ENCODE results near the gene BLACAT1. TPM values are rescaled to one million over a fixed set of nuclear protein-coding genes. Genes with fewer than 3 reads are reported as not detected.

BLACAT1 gene
- total RNA-seq, 4 donors from 2014 or later = not detected

GRCh38 chr1:205492201-205492667 is 36.4 kb upstream of the BLACAT1 start:
- Histone ChIP-seq H3K27ac (no peak overlapping the region), H3K9me3 (no peaks in the 10 kb centered on the region), H3K27me3 (peaks cover 27% of the 10 kb centered on the region), H3K4me1 (peaks cover 0 to 30% (median 8%) of the 10 kb centered on the region in 3 donors), H3K4me3 (no peak overlapping the region), H3K36me3 (no peaks in the 10 kb centered on the region)
- ATAC-seq = no peak
- WGBS, 2 donors (ENCODE audit: low coverage in 1 of 2) = no CpG with 5 or more reads among the region's 2 CpGs
- no peak for TF ChIP-seq EP300 (IDR thresholded peaks at IDR 0.05)
- no peak for TF ChIP-seq POLR2A (IDR thresholded peaks at IDR 0.05)
- TF ChIP-seq, protein P1, sequence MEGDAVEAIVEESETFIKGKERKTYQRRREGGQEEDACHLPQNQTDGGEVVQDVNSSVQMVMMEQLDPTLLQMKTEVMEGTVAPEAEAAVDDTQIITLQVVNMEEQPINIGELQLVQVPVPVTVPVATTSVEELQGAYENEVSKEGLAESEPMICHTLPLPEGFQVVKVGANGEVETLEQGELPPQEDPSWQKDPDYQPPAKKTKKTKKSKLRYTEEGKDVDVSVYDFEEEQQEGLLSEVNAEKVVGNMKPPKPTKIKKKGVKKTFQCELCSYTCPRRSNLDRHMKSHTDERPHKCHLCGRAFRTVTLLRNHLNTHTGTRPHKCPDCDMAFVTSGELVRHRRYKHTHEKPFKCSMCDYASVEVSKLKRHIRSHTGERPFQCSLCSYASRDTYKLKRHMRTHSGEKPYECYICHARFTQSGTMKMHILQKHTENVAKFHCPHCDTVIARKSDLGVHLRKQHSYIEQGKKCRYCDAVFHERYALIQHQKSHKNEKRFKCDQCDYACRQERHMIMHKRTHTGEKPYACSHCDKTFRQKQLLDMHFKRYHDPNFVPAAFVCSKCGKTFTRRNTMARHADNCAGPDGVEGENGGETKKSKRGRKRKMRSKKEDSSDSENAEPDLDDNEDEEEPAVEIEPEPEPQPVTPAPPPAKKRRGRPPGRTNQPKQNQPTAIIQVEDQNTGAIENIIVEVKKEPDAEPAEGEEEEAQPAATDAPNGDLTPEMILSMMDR (IDR thresholded peaks at IDR 0.05) = no peak
- no peak for TF ChIP-seq POLR2AphosphoS5 (IDR thresholded peaks at IDR 0.05)

DNA sequence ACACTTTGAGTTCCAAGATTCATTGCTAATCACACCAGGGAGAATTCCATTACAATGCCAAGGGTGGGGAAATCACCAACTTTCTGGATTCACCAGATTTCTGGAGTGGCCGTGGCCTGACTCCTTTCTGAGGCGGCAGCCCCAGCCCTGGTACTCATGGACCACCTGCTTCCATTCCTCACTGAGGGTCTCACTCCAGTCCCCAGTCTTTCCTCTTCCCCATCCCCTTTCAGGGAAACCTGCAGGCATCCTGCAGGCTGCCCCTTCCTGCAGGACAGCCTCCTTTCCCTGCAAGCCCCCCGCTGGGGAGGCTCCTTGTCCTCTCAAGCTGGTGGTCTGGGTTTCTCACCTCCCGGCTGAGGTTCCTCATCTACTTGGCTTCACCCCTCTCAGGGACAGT is 35.9 kb upstream of the BLACAT1 start:
- Histone ChIP-seq H3K4me1 (peaks cover 0 to 30% (median 8%) of the 10 kb centered on the region in 3 donors), H3K36me3 (no peaks in the 10 kb centered on the region), H3K9me3 (no peaks in the 10 kb centered on the region), H3K27me3 (peaks cover 31% of the 10 kb centered on the region), H3K4me3 (no peak overlapping the region), H3K27ac (no peak overlapping the region)
- TF ChIP-seq EP300 (IDR thresholded peaks at IDR 0.05) (no peak), POLR2A (IDR thresholded peaks at IDR 0.05) (no peak), POLR2AphosphoS5 (IDR thresholded peaks at IDR 0.05) (no peak)
- TF ChIP-seq, protein P1 (IDR thresholded peaks at IDR 0.05) = no peak
- ATAC-seq = no peak
- 89% methylated on average over 2 of the region's 4 CpGs; no CpG with 5 or more reads in 1 of the 2 donors for whole genome bisulfite sequencing, 2 donors (ENCODE audit: low coverage in 1 of 2)

GRCh38 chr1:205488074-205488723 is 32.4 kb upstream of the BLACAT1 start:
- no peaks in the 10 kb centered on the region for H3K9me3 ChIP-seq
- no peak overlapping the region for H3K4me3 ChIP-seq
- ATAC-seq = peak; percentile 57
- H3K27ac ChIP-seq = no peak overlapping the region
- no peak for TF ChIP-seq POLR2A (IDR thresholded peaks at IDR 0.05)
- TF ChIP-seq, protein P1 (IDR thresholded peaks at IDR 0.05) = peak in 3 of 4 experiments; percentile 64 to 85 (median 64)
- TF ChIP-seq EP300 (IDR thresholded peaks at IDR 0.05) = no peak
- 11 to 47% methylated on average over 4 to 8 of the region's 9 CpGs for WGBS, 2 donors (ENCODE audit: low coverage in 1 of 2)
- H3K27me3 ChIP-seq = peaks cover 56% of the 10 kb centered on the region
- no peaks in the 10 kb centered on the region for H3K36me3 ChIP-seq
- peaks cover 0 to 20% (median 5%) of the 10 kb centered on the region in 3 donors for H3K4me1 ChIP-seq

- H3K36me3 ChIP-seq = no peaks in the 10 kb centered on the region
- peaks cover 0 to 5% (median 0%) of the 10 kb centered on the region in 3 donors for H3K4me1 ChIP-seq
- no peak for ATAC-seq
- no peaks in the 10 kb centered on the region for H3K9me3 ChIP-seq
- H3K27ac ChIP-seq = no peak overlapping the region
- whole genome bisulfite sequencing, 2 donors (ENCODE audit: low coverage in 1 of 2) = 92 to 98% methylated on average over 5 to 6 of the region's 6 CpGs
- peaks cover 61% of the 10 kb centered on the region for H3K27me3 ChIP-seq
- no peak overlapping the region for H3K4me3 ChIP-seq
- no peak for TF ChIP-seq EP300 (IDR thresholded peaks at IDR 0.05)
- TF ChIP-seq POLR2AphosphoS5 (IDR thresholded peaks at IDR 0.05) = no peak
Observed at GRCh38 chr1:205486258-205486657, 30.4 kb upstream of the BLACAT1 start.

DNA sequence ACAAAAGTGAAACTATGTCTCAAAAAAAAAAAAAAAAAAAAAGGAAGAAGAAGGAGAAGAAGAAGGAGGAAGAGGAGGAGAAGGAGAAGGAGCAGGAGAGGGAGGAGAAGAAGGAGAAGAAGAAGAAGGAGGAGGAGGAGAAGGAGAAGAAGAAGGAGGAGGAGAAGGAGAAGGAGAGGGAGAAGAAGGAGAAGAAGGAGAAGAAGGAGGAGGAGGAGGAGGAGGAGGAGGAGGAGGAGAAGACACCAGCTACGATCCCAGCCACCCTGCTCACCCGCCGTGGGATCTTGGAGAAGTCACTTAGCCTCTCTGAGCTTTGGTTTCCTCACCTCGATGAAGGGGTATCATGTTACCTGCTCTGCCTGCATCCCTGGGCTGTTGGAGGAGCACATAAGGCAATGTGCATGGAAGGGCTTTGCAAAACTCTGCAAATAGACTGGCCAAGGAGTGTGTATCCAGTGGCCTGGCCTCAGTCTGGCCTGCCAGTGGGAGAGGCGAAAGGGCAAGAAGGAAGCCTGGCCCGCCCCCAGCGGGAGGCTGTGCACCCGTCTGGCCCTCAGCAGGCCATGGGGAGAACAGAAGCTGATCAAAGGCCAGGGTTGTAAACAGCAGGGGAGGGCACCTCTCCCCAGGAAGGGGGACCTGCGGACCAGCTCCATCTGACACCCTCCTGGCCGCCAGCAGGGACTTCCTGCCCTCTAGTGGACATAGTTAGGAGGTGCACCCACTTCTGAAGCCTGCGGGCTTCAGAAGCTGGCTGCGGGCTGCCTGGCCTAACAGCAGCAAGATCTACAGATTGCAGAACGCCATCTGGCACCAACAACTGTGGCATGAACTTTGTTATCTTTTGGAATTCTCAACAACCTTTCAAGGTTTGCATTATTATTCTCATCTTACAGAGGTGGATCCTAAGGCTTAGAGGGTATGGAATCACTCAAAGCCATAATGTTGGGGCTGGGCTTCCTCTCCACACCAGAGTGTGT is 29.4 kb upstream of the BLACAT1 start:
- Histone ChIP-seq H3K4me1 (peaks cover 0 to 5% (median 0%) of the 10 kb centered on the region in 3 donors), H3K4me3 (no peak overlapping the region), H3K27me3 (peaks cover 71% of the 10 kb centered on the region), H3K36me3 (no peaks in the 10 kb centered on the region), H3K9me3 (no peaks in the 10 kb centered on the region), H3K27ac (no peak overlapping the region)
- WGBS, 2 donors (ENCODE audit: low coverage in 1 of 2) = 71 to 81% methylated on average over 3 to 4 of the region's 13 CpGs
- peak; percentile 61 for ATAC-seq
- TF ChIP-seq EP300 (IDR thresholded peaks at IDR 0.05) (no peak), POLR2A (IDR thresholded peaks at IDR 0.05) (no peak), POLR2AphosphoS5 (IDR thresholded peaks at IDR 0.05) (no peak)
- TF ChIP-seq, protein P1 (IDR thresholded peaks at IDR 0.05) = peak; percentile 86 to 97 (median 90)

All from gastroesophageal sphincter (tissue), 4 donors.